GM18526 (cell line): ENCODE measurements around the gene MRPL30.

Experiments
- POLR2A ChIP-seq: IDR thresholded peaks from 3 replicates; pipeline ENCODE4 v1.6.1; 2011; ENCODE audit not compliant: insufficient read length; ENCODE audit errors: extremely low read depth

MRPL30 gene

DNA sequence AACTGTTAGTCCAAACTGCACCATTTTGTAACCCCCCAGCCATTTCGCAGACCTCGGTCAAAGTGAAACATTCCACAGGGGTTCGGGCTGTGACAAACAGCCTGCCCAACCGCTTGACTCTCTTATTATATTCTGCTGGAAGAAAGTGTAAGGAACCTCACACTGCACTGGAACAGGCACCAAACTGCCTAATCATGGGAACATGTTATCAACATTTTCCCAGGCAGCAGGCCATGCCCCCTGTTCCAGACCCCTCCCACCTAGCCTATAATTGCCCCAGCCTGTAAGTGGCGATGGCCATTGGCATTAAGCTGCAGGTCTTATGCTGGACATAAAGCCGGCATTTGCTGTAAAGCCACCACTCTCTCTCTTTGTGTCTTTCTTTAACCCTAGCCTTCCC is 57.6 kb downstream of the MRPL30 start:
- no peak for TF ChIP-seq POLR2A

DNA sequence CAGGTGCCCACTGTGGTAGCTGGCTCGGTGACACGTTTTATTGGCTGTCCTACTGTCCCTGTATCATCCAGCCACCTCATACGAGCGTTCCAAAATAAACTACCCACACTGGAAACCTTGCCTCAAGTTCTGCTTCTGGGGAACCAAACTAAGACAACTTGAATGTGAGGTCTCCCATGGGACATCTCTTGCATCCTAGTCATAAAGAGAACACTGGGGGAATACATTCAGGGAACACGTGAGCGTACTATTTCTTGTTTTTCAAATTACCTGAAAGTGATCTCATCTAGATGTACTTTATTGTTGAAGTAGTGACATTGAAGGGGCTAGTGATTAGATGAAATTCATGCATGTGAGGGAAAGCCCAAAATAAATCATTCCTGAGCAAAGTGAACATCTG is 59.4 kb downstream of the MRPL30 start:
- TF ChIP-seq POLR2A = no peak

DNA sequence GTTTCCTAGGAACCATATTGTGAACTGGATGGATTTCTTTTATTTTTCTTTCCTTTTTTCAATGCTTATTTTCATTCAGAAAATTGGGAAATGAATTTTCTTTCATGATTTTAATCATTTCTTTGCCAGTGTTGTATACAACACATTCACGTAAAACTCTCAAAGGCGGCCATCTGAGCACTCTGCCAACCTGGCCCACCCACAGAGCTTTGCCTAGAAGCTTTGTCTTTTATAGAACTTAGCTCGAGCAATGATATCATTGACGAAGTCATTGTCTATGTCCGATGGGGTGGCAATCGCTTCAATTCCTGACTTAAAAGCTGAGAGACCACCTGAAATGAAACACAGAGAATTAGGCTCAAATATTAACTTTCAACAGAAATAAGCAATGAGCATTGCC is 61.2 kb downstream of the MRPL30 start:
- TF ChIP-seq POLR2A = no peak
